ENCODE results near the gene PAK4. TPM values are rescaled to one million over a fixed set of nuclear protein-coding genes. Genes with fewer than 3 reads are reported as not detected.

PAK4 gene
- polyA plus RNA-seq, 1 experiment, result 10.4 TPM

DNA sequence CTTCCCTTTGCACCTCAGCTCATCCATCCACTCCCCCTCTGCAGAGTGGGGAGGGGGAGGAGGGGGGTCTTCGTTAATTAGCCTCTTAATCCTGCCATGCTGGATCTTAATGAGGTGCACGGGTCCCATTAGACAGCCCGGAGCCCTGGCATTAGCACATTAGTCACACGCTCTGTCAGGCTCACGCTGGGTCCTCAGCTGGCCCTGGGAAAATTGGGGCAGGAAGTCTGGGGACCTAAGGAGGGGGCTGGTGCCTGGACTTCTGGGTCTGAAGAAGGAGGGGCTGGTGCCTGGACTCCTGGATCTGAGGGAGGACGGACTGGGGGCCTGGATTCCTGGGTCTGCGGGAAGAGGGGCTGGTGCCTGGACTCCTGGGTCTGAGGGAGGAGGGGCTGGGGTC is 70.7 kb downstream of the PAK4 start:
- DNase-seq (ENCODE audit: low read depth, low spot score), result no peak
- Histone ChIP-seq H3K27me3 (ENCODE audit: control insufficient read depth, insufficient read depth, low read length) (peaks cover 45% of the 10 kb centered on the region), H3K4me3 (ENCODE audit: low read depth, low read length) (no peak overlapping the region), H3K27ac (ENCODE audit: low read depth, low read length) (no peak overlapping the region), H3K9me3 (ENCODE audit: control insufficient read depth, insufficient read depth, low read length) (no peaks in the 10 kb centered on the region; the same call in 1 of the 2 replicates)
- ChIA-PET POLR2A (no interaction called here), CTCF (no interaction called here)
- TF ChIP-seq CTCF (IDR thresholded peaks at IDR 0.05; ENCODE audit: low read depth, low read length), result no peak

- no peak for TF ChIP-seq CTCF (IDR thresholded peaks at IDR 0.05; ENCODE audit: low read depth, low read length)
- POLR2A ChIA-PET, result no interaction called here
- CTCF ChIA-PET, result no interaction called here
- Histone ChIP-seq H3K27ac (ENCODE audit: low read depth, low read length) (no peak within 1 kb of the TSS), H3K4me3 (ENCODE audit: low read depth, low read length) (no peak within 1 kb of the TSS), H3K27me3 (ENCODE audit: control insufficient read depth, insufficient read depth, low read length) (peaks cover 45% of the 10 kb centered on the region), H3K9me3 (ENCODE audit: control insufficient read depth, insufficient read depth, low read length) (no peaks in the 10 kb centered on the region; the same call in 1 of the 2 replicates)
- DNase-seq (ENCODE audit: low read depth, low spot score), result no peak
These were observed 71.4 kb downstream of the PAK4 start, which contains the start of gene NCCRP1 for GRCh38 chr19:39196860-39197562. Gene NCCRP1 (plus strand): TSS chr19:39196964. CDS start chr19:39196983, 19 bp downstream.

GRCh38 chr19:39197808-39198207 is 72.2 kb downstream of the PAK4 start:
- H3K27ac ChIP-seq (ENCODE audit: low read depth, low read length), result no peak overlapping the region
- no peaks in the 10 kb centered on the region; the same call in 1 of the 2 replicates for H3K9me3 ChIP-seq (ENCODE audit: control insufficient read depth, insufficient read depth, low read length)
- H3K4me3 ChIP-seq (ENCODE audit: low read depth, low read length), result no peak overlapping the region
- no peak for DNase-seq (ENCODE audit: low read depth, low spot score)
- H3K27me3 ChIP-seq (ENCODE audit: control insufficient read depth, insufficient read depth, low read length), result peaks cover 45% of the 10 kb centered on the region
- ChIA-PET POLR2A (no interaction called here), CTCF (no interaction called here)
- TF ChIP-seq CTCF (IDR thresholded peaks at IDR 0.05; ENCODE audit: low read depth, low read length), result no peak

- no peak for TF ChIP-seq CTCF (IDR thresholded peaks at IDR 0.05; ENCODE audit: low read depth, low read length)
- CTCF ChIA-PET, result interaction anchor here (0.7 kb wide), 1 partner anchor 330 kb away, joined by 3 read pairs; no protein-coding TSS in a partner anchor
- Histone ChIP-seq H3K27ac (ENCODE audit: low read depth, low read length) (no peak overlapping the region), H3K27me3 (ENCODE audit: control insufficient read depth, insufficient read depth, low read length) (peaks cover 51% of the 10 kb centered on the region), H3K4me3 (ENCODE audit: low read depth, low read length) (no peak overlapping the region), H3K9me3 (ENCODE audit: control insufficient read depth, insufficient read depth, low read length) (no peaks in the 10 kb centered on the region; the same call in 1 of the 2 replicates)
- POLR2A ChIA-PET, result interaction anchor here (0.7 kb wide), 1 partner anchor 119 kb away, joined by 9 read pairs; no protein-coding TSS in a partner anchor
- peak; percentile 6 for DNase-seq (ENCODE audit: low read depth, low spot score)
These were observed 73.4 kb downstream of the PAK4 start for GRCh38 chr19:39199025-39199424.

DNA sequence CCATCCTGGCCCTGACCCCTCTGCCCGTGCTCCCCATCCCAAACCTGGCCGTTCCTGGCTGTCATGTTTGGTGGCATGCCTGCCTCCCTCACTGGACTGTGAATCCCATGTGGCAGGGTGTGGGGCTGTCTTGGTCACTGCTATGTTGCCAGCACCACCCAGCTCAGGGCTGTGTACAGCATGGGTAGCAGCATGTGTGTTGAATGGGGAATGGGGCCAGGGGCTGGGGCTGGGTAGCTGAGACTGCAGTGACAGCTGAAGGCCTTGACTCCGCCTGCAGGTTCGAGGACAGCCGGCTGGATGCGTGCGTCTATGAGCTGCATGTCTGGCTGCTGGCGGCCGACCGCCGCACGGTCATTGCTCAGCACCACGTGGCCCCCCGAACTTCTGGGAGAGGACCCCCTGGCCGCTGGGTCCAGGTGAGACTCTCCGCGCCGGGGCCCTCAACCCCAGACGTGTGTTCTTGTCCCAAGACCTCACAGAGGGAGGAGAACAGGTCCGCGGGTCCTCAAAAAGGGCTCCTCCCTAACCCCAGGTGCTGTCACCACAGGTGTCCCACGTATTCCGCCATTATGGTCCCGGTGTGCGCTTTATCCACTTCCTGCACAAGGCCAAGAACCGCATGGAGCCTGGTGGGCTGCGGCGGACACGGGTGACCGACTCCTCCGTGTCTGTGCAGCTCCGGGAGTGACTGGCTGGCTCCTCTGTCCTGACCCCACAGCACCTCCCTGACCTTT is 74.6 kb downstream of the PAK4 start:
- H3K9me3 ChIP-seq (ENCODE audit: control insufficient read depth, insufficient read depth, low read length), result no peaks in the 10 kb centered on the region; the same call in 1 of the 2 replicates
- POLR2A ChIA-PET, result no interaction called here

More for the DNA sequence above, 74.6 kb downstream of the PAK4 start:
- Histone ChIP-seq H3K27me3 (ENCODE audit: control insufficient read depth, insufficient read depth, low read length) (peaks cover 55% of the 10 kb centered on the region), H3K4me3 (ENCODE audit: low read depth, low read length) (no peak overlapping the region), H3K27ac (ENCODE audit: low read depth, low read length) (no peak overlapping the region)
- DNase-seq (ENCODE audit: low read depth, low spot score), result no peak
- CTCF ChIA-PET, result no interaction called here
- no peak for TF ChIP-seq CTCF (IDR thresholded peaks at IDR 0.05; ENCODE audit: low read depth, low read length)

Data from AG04450 (cell line).